Middle frontal gyrus (tissue), 1 donor: ENCODE results near the gene KRTCAP2.

Experiments
- DNase-seq: peaks from one replicate; pipeline ENCODE4 v3.0.0-alpha.2; 2015; ENCODE audit warnings: low spot score; ENCODE audit errors: extremely low spot score

Gene KRTCAP2

DNA sequence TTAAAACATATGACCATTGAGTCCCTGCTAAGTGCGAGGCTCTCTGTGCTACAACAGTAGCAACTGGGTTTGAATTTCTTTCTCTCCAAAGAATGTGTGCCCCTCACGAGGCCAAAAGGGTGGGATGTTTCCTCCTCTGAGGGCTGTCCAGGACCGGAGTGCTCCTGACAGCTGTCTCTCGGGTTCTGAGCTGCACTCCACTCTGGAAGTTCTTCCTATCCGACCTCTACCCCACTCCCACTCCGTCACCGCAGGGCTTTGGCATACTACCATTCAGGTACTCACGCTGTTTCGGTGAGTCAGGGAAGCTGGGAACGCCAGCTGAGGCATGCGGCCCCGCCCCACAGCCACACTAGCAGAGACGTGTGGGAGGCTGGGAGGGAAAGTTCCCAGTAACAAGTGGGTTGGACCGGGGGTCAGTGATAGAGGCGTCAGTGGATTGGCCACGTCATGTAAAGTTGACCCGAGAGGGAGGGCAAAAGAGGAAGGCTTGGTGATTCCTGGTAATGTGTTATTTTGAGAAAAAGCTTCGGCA is 38.2 kb downstream of the KRTCAP2 start:
- no peak for DNase-seq

DNA sequence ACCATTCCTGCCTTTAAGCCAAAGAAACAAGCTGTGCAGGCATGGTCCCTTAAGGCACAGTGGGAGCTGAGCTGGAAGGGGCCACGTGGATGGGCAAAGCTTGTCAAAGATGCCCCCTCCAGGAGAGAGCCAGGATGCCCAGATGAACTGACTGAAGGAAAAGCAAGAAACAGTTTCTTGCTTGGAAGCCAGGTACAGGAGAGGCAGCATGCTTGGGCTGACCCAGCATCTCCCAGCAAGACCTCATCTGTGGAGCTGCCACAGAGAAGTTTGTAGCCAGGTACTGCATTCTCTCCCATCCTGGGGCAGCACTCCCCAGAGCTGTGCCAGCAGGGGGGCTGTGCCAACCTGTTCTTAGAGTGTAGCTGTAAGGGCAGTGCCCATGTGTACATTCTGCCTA is 38.8 kb downstream of the KRTCAP2 start:
- DNase-seq = no peak

DNA sequence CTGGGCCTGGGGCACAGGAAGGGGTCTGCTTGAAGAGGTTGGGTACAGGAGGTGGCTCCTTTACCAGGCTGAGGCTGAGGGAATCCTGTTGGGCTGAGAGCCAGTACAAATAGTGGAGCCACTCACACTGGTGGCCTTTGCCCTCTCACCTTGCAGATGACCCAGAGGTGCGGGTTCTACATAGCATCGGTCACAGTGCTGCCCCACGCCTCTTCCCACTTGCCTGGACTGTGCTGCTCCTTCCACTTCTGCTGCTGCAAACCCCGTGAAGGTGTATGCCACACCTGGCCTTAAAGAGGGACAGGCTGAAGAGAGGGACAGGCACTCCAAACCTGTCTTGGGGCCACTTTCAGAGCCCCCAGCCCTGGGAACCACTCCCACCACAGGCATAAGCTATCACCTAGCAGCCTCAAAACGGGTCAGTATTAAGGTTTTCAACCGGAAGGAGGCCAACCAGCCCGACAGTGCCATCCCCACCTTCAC is 39.3 kb downstream of the KRTCAP2 start:
- no peak for DNase-seq

DNA sequence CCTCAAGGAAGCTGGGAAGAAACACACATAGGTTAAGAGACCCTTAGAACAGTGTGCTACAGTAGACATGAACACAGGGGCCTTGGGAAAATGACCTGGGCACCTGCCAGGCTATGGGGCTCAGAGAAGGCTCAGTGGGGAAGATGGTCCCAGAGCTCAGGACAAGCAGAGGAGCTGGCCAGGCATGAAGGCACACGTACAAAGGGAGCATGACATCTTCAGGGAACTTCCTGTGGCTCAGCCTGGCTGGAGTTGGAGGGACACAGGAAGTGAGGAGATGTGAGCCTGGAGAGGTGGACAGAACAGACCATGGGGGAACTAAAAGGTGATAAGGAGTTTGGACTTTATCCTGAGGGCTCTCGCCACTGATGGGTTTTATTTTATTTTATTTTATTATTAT is 41.2 kb downstream of the KRTCAP2 start:
- no peak for DNase-seq

GRCh38 chr1:155131285-155131684 is 41.8 kb downstream of the KRTCAP2 start:
- no peak for DNase-seq

DNA sequence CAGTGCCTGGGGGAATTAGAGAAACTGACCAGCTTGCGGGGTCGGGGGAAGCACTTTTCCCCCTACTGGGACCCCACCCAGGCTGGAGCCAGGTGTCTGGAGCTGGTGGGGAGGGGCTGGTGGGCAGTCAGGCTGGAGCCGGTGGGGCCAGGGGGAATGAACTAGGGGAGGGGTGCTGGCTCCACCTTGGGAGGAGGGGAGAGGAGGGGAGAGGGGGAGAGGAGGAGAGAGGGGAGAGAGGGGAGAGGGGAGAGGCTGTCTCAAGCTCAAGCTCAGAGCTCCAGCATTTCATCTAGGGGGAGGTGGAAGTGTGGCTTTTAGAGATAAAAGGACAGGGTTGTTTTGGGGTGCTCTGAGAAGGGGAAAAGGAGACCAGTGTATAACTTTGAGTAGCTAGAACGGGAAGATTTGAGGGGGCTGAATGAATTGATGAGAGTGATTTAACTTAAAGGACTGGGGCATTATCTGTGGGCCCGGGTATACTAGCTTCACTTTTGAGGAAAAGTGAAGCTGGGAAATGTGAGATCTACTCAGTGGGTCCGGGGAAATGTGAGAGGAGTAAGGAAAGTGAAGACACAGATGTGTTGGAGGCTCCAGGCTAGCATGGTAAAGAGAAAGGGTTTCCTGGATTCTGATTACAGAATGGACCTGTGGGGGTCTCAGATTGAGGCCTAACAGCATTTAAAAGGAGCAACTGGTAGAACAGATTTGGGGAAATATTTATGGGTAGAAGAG is 42.7 kb downstream of the KRTCAP2 start:
- no peak for DNase-seq

DNA sequence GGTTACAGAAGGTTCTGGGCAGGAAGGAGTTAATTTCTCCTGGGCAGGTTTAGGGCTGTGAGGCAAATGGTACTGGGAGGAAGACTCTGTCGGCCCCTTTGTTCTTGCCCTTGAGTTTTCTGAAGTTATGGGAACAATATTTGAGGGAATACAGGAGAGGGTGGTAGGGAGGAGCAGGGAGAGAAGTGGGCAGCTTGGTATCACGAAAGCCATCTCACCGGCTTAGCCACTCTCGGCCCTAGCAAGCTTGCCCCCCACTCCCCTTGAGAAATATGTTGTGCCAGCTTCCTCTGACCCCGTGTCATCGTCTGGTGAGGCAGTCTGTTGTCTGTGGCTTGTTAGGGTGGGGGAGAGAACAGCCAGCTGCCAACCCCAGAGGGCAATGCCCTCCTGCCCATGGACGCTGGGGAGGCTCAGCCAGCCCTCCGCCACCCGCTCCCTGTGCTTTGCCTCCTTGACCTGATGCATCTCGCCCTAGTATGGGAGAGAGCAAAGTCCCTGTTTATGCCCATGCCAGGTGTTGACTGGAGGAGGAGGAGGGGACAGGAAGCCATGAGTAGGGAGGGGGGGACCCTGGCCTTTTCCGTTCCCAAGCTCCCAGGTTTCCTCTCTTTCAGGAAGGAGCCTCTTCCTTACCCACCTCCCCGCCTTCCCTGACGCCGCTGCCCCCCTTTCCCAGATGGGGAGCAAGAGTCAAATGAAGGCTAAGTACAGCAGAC is 44.2 kb downstream of the KRTCAP2 start:
- DNase-seq = no peak

DNA sequence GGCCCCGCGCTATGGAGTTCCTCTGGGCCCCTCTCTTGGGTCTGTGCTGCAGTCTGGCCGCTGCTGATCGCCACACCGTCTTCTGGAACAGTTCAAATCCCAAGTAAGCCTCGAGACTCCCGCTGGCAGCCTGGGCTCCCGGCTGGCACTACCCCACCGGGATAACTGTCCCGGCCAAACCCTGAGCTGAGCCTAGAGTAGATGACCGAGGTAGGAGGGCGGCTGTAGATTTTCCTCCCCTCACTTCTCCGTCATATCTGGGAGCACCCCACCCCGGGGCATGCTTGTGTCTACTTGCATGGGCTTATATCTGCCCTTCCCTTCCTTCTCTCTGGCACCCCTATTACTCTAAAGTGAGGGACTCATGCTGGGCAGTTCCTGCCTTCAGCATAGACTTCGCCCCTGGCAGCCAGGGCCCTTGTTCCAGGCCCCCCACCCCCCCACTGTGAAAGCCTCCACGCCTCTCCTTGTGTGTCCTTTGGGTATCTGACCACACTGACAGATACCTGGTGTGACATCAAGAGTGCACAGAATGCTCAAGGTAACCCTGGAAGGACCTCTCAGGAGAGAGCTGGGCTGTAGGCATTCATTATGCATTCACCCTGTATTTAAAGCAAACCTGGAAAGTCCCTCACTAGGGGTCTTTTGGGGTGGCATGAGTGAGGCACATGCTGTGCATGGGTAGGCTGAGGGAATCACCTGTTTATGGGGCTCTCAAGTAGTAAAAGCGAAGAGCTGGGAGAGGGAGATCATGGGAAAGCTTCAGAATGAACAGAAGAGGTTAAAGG is 44.9 kb downstream of the KRTCAP2 start:
- DNase-seq = no peak

DNA sequence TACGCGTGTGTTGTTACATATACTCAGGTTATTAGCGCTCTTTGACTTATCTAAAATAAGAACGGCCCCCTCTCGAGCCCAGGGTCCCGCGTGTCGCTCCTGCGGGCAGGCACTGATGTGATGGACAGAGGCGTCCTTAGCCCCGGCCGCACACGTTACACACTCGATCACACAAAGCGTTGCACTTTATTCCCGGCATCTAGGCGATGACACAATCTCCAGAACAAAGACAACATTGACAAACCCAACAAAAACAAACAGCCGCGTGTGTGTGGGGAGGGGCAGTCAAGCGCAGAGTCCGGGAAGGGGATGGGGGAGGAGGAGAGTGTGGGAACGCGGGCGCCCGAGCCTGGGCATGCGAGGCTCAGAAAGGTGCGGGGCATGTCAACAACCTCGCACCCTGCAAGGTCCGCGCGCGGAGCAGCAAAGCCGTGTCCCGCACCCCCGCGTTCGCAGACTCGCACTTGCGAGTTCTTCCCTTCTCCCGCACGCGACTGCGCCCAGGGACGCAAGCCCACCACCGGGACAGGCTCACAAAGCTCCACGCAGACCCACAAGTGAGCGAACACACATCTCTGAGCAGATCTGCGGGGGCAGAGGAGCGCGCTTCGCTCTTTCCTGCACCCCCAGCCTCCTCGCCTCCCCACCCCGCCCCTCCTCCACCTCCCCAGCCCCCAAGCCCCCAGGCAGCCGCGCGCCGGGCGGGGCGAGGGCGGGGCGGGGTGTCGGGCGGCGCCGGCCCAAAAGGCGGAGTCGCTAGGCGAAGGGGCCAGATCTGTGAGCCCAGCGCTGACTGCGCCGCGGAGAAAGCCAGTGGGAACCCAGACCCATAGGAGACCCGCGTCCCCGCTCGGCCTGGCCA is 45.8 kb downstream of the KRTCAP2 start, which contains the start of gene EFNA1:
TSS of gene EFNA1 (plus strand) at position 772 of the 862 bp plus-strand sequence. CDS start 102 bp downstream, outside the sequence.
- peak; percentile 84 for DNase-seq

- no peak for DNase-seq
Observed at GRCh38 chr1:155126556-155127104, 46.5 kb downstream of the KRTCAP2 start.

- peak; percentile 37 for DNase-seq
Observed at GRCh38 chr1:155125946-155126555, 47.1 kb downstream of the KRTCAP2 start.

- no peak for DNase-seq
Observed at GRCh38 chr1:155125511-155125945, 47.6 kb downstream of the KRTCAP2 start.

GRCh38 chr1:155124503-155125463 is 48.3 kb downstream of the KRTCAP2 start:
- no peak for DNase-seq

DNA sequence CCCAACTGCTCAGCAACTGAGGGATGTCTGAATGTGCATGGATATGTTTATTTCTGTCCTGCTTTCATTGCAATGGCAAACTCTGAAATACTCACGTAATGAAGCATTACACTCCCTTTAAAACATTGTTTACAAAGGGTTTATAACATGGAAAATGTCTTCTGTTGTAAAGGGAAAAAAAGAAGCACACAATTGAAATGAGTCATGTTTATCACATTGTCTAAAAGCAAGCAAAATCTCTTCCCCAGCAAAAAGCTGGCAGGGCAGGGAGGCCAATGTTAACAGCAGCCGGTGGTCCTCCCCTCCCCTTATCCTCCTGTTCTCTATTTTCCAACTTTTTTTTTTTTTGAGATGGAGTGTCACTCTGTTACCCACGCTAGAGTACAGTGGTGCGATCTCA is 49.3 kb downstream of the KRTCAP2 start:
- DNase-seq = no peak

DNA sequence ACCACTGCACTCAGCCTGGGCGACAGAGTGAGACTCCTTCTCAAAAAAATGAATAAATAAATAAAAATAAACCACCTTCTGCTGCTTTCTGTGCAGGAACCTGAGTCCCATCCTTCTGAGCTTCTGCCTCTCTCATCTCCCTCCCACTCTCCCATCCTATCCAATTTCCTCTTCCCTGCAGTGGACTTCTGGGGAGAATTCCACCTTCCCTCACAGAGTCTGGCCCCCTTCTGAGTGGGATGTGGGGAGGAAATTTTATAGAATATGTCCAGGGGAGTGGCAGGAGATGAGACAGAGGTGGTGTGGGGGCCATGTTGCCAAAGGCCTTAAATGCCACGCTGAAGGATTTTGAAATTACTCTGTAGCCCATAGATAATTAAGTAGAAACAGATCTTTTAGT is 50.8 kb downstream of the KRTCAP2 start:
- no peak for DNase-seq

GRCh38 chr1:155121249-155121648 is 51.9 kb downstream of the KRTCAP2 start:
- no peak for DNase-seq

DNA sequence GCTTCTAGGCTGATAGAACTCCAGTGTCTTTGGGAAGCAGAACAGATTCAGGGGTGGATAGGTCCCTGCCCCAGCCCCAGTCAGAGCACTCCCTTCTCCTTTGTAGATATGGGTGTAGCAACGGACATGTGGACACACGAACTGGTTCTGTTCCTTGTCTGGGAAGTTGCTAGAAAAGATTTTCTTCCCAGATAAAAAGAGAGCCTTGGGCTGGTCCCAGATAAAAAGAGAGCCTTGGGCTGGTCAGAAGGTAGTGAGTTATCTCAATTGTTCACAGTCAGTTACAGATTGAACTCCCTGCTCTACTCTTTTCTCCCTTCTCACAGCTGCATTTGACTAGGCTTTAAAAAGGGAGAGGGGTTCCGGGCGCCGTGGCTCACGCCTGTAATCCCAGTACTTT is 52.9 kb downstream of the KRTCAP2 start:
- DNase-seq = no peak
